Adrenal gland (tissue), 5 donors: Measurements from ENCODE around the gene EXOC3L1.

Experiments
- CTCF ChIP-seq, 6 experiments: fragments of 450-650 bp in 4 of 6; fragments of 200-600 bp in 2 of 6; sonication (generic) in 1 of 6; IDR thresholded peaks; 1 replicate in 5 of 6; 2 replicates in 1 of 6; pipeline versions ENCODE4 v1.5.1 to v1.8.0; 2016 to 2021; ENCODE audit warnings: antibody characterized with exemption in 6 of 6, mild to moderate bottlenecking in 2 of 6, moderate library complexity in 1 of 6
- POLR2A ChIP-seq, 2 donors: fragments of 450-650 bp; IDR thresholded peaks; one replicate each; pipeline ENCODE4 v1.6.1; 2017; ENCODE audit warnings: antibody characterized with exemption in 2 of 2, mild to moderate bottlenecking in 2 of 2, moderate library complexity in 1 of 2
- donor health status: DM: no; HTN: no; CAD: no.

GRCh38 chr16:67206838-67207248 is 16.9 kb upstream of the EXOC3L1 start:
- TF ChIP-seq CTCF (IDR thresholded peaks at IDR 0.05) (no peak), POLR2A (IDR thresholded peaks at IDR 0.05) (no peak)
